Measurements from ENCODE around the gene CCDC81. TPM values are rescaled to one million over a fixed set of nuclear protein-coding genes. Genes with fewer than 3 reads are reported as not detected.

The CCDC81 gene
- total RNA-seq, 1 donor from 2014 or later, result 0.40 TPM

DNA sequence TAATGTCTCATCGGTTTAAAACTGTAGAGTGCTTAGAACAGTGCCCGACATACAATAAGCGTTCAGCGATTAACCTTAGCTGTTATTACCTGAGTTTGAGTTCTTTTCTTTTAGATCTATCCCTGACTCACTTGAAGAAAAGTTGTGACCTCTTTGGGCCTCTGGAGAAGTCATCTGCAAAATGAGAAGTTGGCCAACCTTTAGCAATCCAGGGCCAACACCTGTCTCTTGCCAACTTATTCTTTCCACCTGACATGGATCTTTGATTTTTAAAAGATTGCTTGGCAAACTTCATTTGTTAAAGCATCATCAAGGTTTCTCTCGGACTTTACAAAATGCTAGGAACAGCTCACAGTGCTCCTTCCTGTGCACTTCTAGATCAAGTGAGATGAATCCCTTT, 89.3 kb downstream of the CCDC81 start:
- no peak for DNase-seq (ENCODE audit: low read depth in 2 of 2)

DNA sequence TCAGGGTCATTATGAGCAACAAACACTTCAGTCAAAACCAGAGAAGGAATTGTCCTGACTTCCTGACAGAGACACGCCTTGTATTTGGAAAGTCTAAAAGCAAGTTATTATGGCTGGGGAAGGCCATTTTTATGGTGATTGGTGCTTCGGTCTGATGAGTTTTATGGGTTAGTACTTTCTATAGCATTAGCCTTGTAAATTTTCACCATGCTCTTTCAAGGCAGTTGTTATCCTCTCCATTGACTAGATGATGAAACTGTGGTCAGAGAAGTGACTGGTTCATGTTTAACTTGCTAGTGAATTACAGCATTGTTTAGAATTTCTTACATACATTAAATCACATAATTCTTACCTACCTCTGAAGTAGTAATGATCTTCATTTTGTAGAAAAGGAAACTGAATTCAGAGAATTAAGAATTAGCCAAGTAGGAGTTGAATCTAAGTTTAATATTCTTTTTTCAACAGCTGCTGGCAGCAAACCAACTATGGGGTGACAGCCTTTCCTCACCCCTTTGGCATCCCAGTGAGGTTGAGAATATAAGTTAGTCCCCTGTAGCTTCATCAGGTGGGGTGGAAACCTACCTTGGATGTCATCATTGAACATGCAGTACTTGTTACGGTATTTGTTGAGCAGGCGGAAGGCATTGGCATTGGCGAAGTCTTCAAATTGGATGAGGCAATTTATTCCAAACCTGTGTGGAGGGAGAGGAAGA, 90.0 kb downstream of the CCDC81 start:
- DNase-seq (ENCODE audit: low read depth in 2 of 2), result no peak

DNA sequence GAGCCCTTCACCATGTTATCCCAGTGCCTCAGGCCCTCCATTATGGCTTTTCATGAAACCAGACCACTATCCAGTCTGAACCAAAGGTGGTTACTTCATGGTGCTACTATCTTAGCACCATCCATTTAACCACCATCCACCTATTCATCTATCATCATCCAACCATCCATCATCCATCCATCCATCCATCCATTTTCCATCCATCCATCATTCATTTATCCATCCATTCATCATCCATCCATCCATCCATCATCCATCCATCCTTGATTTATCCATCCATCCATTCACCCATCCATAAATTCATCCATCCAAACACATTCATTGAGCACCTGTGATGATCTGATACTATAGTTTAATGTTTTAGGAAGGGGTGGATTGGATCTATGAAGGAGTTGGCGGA, 93.5 kb downstream of the CCDC81 start:
- no peak for DNase-seq (ENCODE audit: low read depth in 2 of 2)

DNA sequence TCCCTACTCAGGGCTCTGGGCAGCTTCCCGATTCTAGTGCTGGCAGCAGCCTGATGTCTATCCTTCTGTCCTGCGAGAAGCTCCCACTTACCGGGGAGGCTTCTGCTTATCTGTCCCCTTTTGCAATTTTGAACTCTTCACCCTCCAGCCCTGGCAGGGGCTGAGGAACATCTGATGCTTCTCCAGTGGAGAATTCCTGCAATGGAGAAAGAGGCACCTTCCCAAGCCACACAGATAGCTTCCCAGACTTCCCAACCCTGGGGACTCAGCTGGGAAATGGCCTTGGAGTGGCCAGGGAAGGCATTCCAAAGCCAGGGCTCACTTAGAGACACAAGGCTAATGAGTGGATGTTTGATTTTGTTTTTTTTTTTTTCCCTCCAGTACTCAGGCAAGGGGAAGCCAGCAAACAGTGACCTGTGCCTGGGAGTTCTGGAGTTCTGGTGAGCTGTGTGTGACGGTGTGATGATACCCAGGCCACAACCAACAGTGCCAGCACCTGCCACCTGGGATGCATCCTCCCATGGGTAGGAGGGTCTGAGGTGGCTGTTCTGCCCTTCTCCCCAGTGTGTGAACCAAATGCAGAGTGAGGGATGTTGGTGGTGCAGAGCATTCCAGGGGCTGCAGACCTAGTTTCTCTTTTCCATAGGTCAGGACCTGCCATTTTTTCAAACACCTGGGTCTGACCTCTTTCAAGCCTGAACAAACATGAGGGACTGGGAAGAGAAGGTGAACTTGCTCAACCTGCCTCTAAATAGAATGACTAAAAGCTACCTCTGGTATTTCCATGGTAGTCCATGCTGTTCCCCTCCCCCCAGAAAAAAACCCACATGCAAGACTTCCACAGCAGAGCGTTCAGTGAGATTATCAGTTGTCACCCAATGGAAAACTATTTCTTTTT, 95.1 kb downstream of the CCDC81 start:
- DNase-seq (ENCODE audit: low read depth in 2 of 2), result peak in 1 of 2 donors; percentile 91

Other genes with a start within 250 kb of the CCDC81 start
- 7.0 and 13.5 TPM in 2 replicates for gene EED, start 130.1 kb upstream of the CCDC81 start, total RNA-seq
- 57.8 and 72.6 TPM in 2 replicates for gene HIKESHI, start 72.6 kb upstream of the CCDC81 start, total RNA-seq